Activated naive CD8-positive, alpha-beta T cell treated with anti-CD3 and anti-CD28 coated beads, Interleukin-2, amount 50 U/mL, for 24 hours (primary cell): ENCODE results near the gene SUPT20H.

Experiments used
- ATAC-seq: fragments of 150-1000 bp; cut with Tn5 transposase; one replicate; pipeline ENCODE4 v1.10.0; 2021
- DNase-seq: peaks from one replicate; pipeline ENCODE4 v3.0.0; 2021
- H3K27ac Mint-ChIP-seq: one replicate; pipeline ENCODE4 v1.8.0; 2021; ENCODE audit warnings: mild to moderate bottlenecking, mixed read lengths
- H3K27me3 Mint-ChIP-seq: one replicate; pipeline ENCODE4 v1.8.0; 2021; ENCODE audit warnings: mixed read lengths
- H3K36me3 Mint-ChIP-seq: one replicate; pipeline ENCODE4 v1.8.0; 2021; ENCODE audit warnings: low read depth, mixed read lengths
- H3K4me1 Mint-ChIP-seq: one replicate; pipeline ENCODE4 v1.8.0; 2021; ENCODE audit warnings: mixed read lengths
- H3K4me3 Mint-ChIP-seq: one replicate; pipeline ENCODE4 v1.8.0; 2021; ENCODE audit warnings: mild to moderate bottlenecking, moderate library complexity, mixed read lengths
- H3K9me3 Mint-ChIP-seq: one replicate; pipeline ENCODE4 v1.8.0; 2021; ENCODE audit warnings: mixed read lengths

The SUPT20H gene

GRCh38 chr13:37058910-37059847 is at the start of gene SUPT20H:
Gene SUPT20H, minus strand, starts transcription at chr13:37059688. Its CDS starts 8,198 bp downstream, at chr13:37051490.
- Mint-ChIP-seq H3K36me3 (peaks cover 23% of the 10 kb centered on the region), H3K9me3 (no peaks in the 10 kb centered on the region), H3K4me1 (peaks cover 41% of the 10 kb centered on the region)

GRCh38 chr13:37109051-37109678 is 49.7 kb upstream of the SUPT20H start:
- H3K36me3 Mint-ChIP-seq, result no peaks in the 10 kb centered on the region
- H3K27ac Mint-ChIP-seq, result no peak overlapping the region

More at GRCh38 chr13:37058910-37059847, at the start of gene SUPT20H:
- DNase-seq, result peak; percentile 96
- ATAC-seq, result peak; percentile 99
- peak within 1 kb of the TSS; percentile 91 for H3K4me3 Mint-ChIP-seq
- H3K27ac Mint-ChIP-seq, result peak within 1 kb of the TSS; percentile 96
- no peaks in the 10 kb centered on the region for H3K27me3 Mint-ChIP-seq

GRCh38 chr13:37107868-37108267 is 48.4 kb upstream of the SUPT20H start:
- Mint-ChIP-seq H3K4me1 (no peaks in the 10 kb centered on the region), H3K9me3 (no peaks in the 10 kb centered on the region), H3K36me3 (no peaks in the 10 kb centered on the region), H3K27ac (no peak overlapping the region), H3K4me3 (no peak overlapping the region), H3K27me3 (peaks cover 4% of the 10 kb centered on the region)
- DNase-seq (no peak), ATAC-seq (no peak)

More at GRCh38 chr13:37109051-37109678, 49.7 kb upstream of the SUPT20H start:
- Mint-ChIP-seq H3K4me1 (no peaks in the 10 kb centered on the region), H3K27me3 (peaks cover 4% of the 10 kb centered on the region), H3K4me3 (no peak overlapping the region), H3K9me3 (no peaks in the 10 kb centered on the region)
- no peak for ATAC-seq
- DNase-seq, result no peak

GRCh38 chr13:37107456-37107855 is 48.0 kb upstream of the SUPT20H start:
- DNase-seq (no peak), ATAC-seq (no peak)
- Mint-ChIP-seq H3K27ac (no peak overlapping the region), H3K4me3 (no peak overlapping the region), H3K4me1 (no peaks in the 10 kb centered on the region), H3K27me3 (peaks cover 4% of the 10 kb centered on the region), H3K36me3 (no peaks in the 10 kb centered on the region), H3K9me3 (no peaks in the 10 kb centered on the region)

- ATAC-seq, result no peak
- Mint-ChIP-seq H3K36me3 (no peaks in the 10 kb centered on the region), H3K27me3 (peaks cover 9% of the 10 kb centered on the region), H3K4me3 (no peak overlapping the region), H3K9me3 (no peaks in the 10 kb centered on the region), H3K27ac (no peak overlapping the region), H3K4me1 (no peaks in the 10 kb centered on the region)
- DNase-seq, result no peak
Measured at GRCh38 chr13:37106642-37107041, 47.2 kb upstream of the SUPT20H start.

- Mint-ChIP-seq H3K9me3 (no peaks in the 10 kb centered on the region), H3K27ac (no peak within 1 kb of the TSS), H3K36me3 (no peaks in the 10 kb centered on the region), H3K4me3 (no peak within 1 kb of the TSS), H3K27me3 (peaks cover 13% of the 10 kb centered on the region), H3K4me1 (no peaks in the 10 kb centered on the region)
- ATAC-seq (no peak), DNase-seq (no peak)
Measured at GRCh38 chr13:37105251-37105714, 45.8 kb upstream of the SUPT20H start, which contains the start of gene CSNK1A1L. Gene CSNK1A1L, minus strand, starts transcription at chr13:37105664. Its CDS starts 408 bp downstream, at chr13:37105256.

- no peak overlapping the region for H3K27ac Mint-ChIP-seq
- peaks cover 13% of the 10 kb centered on the region for H3K27me3 Mint-ChIP-seq
- H3K4me3 Mint-ChIP-seq, result no peak overlapping the region
- H3K36me3 Mint-ChIP-seq, result no peaks in the 10 kb centered on the region
- H3K4me1 Mint-ChIP-seq, result no peaks in the 10 kb centered on the region
- no peak for DNase-seq
- H3K9me3 Mint-ChIP-seq, result no peaks in the 10 kb centered on the region
- ATAC-seq, result no peak
Measured at GRCh38 chr13:37102896-37103295, 43.4 kb upstream of the SUPT20H start.

GRCh38 chr13:37101201-37101600 is 41.7 kb upstream of the SUPT20H start:
- no peak for DNase-seq
- Mint-ChIP-seq H3K27me3 (peaks cover 9% of the 10 kb centered on the region), H3K27ac (no peak overlapping the region), H3K4me1 (peaks cover 6% of the 10 kb centered on the region), H3K36me3 (no peaks in the 10 kb centered on the region), H3K9me3 (no peaks in the 10 kb centered on the region), H3K4me3 (no peak overlapping the region)
- ATAC-seq, result no peak

GRCh38 chr13:37100731-37101130 is 41.2 kb upstream of the SUPT20H start:
- Mint-ChIP-seq H3K27me3 (peaks cover 9% of the 10 kb centered on the region), H3K27ac (no peak overlapping the region), H3K4me1 (peaks cover 6% of the 10 kb centered on the region), H3K9me3 (no peaks in the 10 kb centered on the region), H3K36me3 (no peaks in the 10 kb centered on the region), H3K4me3 (no peak overlapping the region)
- no peak for DNase-seq
- no peak for ATAC-seq

GRCh38 chr13:37097076-37097475 is 37.6 kb upstream of the SUPT20H start:
- peaks cover 6% of the 10 kb centered on the region for H3K4me1 Mint-ChIP-seq
- ATAC-seq (peak; percentile 72), DNase-seq (no peak)
- no peak overlapping the region for H3K4me3 Mint-ChIP-seq
- H3K27me3 Mint-ChIP-seq, result peaks cover 11% of the 10 kb centered on the region
- peak overlapping the region; percentile 0 for H3K27ac Mint-ChIP-seq
- no peaks in the 10 kb centered on the region for H3K36me3 Mint-ChIP-seq
- H3K9me3 Mint-ChIP-seq, result no peaks in the 10 kb centered on the region

GRCh38 chr13:37094840-37095239 is 35.4 kb upstream of the SUPT20H start:
- DNase-seq (no peak), ATAC-seq (no peak)
- Mint-ChIP-seq H3K27me3 (peaks cover 3% of the 10 kb centered on the region), H3K4me1 (peaks cover 6% of the 10 kb centered on the region), H3K9me3 (no peaks in the 10 kb centered on the region), H3K36me3 (no peaks in the 10 kb centered on the region), H3K4me3 (no peak overlapping the region), H3K27ac (no peak overlapping the region)

- peaks cover 6% of the 10 kb centered on the region for H3K4me1 Mint-ChIP-seq
- peaks cover 3% of the 10 kb centered on the region for H3K27me3 Mint-ChIP-seq
- DNase-seq (no peak), ATAC-seq (no peak)
- no peak overlapping the region for H3K4me3 Mint-ChIP-seq
- H3K27ac Mint-ChIP-seq, result no peak overlapping the region
- no peaks in the 10 kb centered on the region for H3K9me3 Mint-ChIP-seq
- no peaks in the 10 kb centered on the region for H3K36me3 Mint-ChIP-seq
Measured at GRCh38 chr13:37094099-37094498, 34.6 kb upstream of the SUPT20H start.

- Mint-ChIP-seq H3K36me3 (no peaks in the 10 kb centered on the region), H3K4me3 (no peak overlapping the region)
- no peak for DNase-seq
Measured at GRCh38 chr13:37091835-37092234, 32.3 kb upstream of the SUPT20H start.

GRCh38 chr13:37090912-37091311 is 31.4 kb upstream of the SUPT20H start:
- Mint-ChIP-seq H3K36me3 (no peaks in the 10 kb centered on the region), H3K27ac (no peak overlapping the region), H3K9me3 (no peaks in the 10 kb centered on the region), H3K4me3 (no peak overlapping the region), H3K27me3 (peaks cover 8% of the 10 kb centered on the region), H3K4me1 (no peaks in the 10 kb centered on the region)
- ATAC-seq, result no peak
- no peak for DNase-seq

More at GRCh38 chr13:37091835-37092234, 32.3 kb upstream of the SUPT20H start:
- no peak for ATAC-seq
- Mint-ChIP-seq H3K9me3 (no peaks in the 10 kb centered on the region), H3K27ac (no peak overlapping the region), H3K4me1 (no peaks in the 10 kb centered on the region), H3K27me3 (peaks cover 5% of the 10 kb centered on the region)

GRCh38 chr13:37089495-37089894 is 30.0 kb upstream of the SUPT20H start:
- Mint-ChIP-seq H3K9me3 (no peaks in the 10 kb centered on the region), H3K4me3 (no peak overlapping the region), H3K4me1 (no peaks in the 10 kb centered on the region), H3K27ac (no peak overlapping the region), H3K36me3 (no peaks in the 10 kb centered on the region), H3K27me3 (peaks cover 8% of the 10 kb centered on the region)
- ATAC-seq, result no peak
- no peak for DNase-seq
